K562 treated with DMSO at 1 percent for 48 hours (cell line): ENCODE measurements around the gene PLIN5. TPM values are rescaled to one million over a fixed set of nuclear protein-coding genes. Genes with fewer than 3 reads are reported as not detected.

ENCODE experiments used
- total RNA-seq: library from RNA; unstranded; fragments of 300-600 nt; gene quantifications from 2 replicates; pipeline ENCODE4 v1.2.3, GENCODE V29; 2022; ENCODE audit warnings: low replicate concordance; ENCODE audit errors: extremely low read depth

The PLIN5 gene, protein sequence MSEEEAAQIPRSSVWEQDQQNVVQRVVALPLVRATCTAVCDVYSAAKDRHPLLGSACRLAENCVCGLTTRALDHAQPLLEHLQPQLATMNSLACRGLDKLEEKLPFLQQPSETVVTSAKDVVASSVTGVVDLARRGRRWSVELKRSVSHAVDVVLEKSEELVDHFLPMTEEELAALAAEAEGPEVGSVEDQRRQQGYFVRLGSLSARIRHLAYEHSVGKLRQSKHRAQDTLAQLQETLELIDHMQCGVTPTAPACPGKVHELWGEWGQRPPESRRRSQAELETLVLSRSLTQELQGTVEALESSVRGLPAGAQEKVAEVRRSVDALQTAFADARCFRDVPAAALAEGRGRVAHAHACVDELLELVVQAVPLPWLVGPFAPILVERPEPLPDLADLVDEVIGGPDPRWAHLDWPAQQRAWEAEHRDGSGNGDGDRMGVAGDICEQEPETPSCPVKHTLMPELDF
- total RNA-seq: not detected in 2 replicates

DNA sequence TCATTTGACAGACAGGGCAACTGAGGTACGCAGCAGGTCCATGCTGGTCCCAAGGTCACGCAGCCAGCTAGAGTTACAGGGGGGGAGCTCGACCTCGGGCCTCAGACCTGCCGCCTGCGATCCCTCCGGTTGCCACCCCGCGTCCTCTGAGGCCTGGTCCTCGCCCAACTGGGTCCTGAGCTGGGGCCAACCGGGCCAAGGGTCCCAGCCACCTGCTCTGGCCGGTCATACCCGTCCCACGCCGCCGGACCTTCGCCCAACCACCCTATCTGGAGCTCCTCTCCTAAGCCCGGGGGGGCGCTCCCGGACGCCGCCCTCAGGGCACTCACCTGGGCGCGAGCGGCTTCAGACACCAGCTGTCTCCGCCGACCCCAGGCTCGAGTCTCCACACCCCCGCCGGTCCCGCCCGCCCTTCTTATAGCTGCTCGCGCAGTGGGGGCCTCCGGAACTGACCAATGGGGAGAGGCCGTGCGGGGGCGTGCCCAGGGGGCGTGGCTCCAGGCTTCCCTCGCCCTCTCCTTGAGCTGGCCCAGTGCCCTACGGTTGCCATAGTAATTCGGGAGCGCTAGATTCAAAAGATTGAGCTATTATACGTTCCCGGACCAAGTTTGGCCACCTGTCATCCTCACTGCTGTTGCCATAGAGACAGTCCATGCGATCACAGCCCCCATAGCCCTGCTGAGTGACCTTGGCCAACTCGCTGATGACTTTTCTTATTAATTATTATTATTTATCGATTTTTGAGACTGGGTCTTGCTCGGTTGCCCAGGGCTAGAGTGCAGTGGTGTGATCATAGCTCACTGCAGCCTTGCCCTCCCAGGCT is at the start of gene PLIN5:
Gene PLIN5, minus strand, starts transcription at position 389 of the 823 bp plus-strand sequence. CDS start 1,150 bp downstream, outside the sequence.

DNA sequence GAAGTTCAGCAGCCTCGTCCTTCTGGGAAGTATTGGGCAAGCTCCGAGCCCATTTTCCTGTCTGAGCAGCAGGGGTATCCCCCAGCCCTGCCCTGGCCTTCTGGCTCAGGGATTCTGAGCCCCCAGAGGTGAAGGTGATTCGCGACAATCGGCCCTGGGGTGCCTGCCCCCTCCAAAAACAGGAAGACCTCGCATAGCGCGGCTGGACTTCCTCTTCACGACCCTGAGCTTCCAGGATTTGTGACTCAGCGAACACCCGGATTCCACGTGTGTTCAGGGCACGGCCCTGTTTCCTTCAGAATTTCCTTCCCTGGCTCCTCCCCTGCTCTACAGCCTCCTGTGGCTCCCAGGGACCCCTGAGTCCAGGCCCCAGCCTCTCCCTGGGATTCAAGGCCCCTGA is 24.5 kb upstream of the PLIN5 start, which contains the start of gene SEMA6B:
Gene SEMA6B, minus strand, starts transcription at position 116 of the 400 bp plus-strand sequence. CDS start 1,227 bp downstream, outside the sequence.

DNA sequence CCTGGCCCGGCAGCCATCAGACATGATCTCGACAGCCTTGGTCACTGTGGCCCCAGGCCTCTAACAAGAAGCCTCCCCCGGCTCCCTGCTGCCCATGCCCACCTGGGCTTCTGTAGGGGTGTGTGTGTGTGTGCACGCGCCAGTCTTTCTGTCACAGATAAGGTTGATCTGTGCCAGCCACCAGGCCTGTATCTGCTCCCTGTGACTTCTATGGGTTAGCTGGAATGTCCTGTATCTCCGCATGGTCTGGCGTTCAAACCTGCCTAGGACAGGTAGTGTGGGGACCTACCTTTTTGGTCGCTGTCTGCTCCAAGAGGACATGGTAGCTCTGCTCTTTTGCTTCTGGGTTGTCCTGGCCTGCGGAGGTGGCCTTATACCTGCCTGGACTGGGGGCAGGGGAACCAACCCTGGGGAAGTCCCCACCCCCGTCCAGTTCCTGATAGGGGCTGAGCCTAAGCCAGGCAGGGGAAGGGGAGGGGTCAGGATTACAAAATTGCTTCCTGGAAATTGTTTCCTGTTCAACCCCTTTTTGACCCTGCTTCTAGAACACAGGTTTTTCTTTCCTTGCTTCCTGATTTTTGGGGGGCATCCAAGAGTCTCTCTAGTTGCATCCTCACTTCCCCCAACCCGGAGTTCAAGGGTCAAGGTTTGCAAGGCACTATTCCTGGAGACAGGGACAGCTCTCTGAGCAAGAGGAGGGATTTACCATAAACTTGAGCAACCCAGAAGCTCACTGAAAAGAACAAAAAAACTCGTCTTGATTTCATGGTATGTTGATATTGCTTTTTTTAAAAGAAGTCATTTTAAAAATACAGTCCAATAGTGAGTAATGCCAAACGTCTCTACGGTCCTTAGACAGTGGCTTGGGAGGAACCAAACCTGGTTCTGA is 4.9 kb upstream of the PLIN5 start, which contains the start of gene LRG1:
Gene LRG1, minus strand, starts transcription at position 344 of the 889 bp plus-strand sequence. Its CDS starts 23 bp downstream, at position 321.

DNA sequence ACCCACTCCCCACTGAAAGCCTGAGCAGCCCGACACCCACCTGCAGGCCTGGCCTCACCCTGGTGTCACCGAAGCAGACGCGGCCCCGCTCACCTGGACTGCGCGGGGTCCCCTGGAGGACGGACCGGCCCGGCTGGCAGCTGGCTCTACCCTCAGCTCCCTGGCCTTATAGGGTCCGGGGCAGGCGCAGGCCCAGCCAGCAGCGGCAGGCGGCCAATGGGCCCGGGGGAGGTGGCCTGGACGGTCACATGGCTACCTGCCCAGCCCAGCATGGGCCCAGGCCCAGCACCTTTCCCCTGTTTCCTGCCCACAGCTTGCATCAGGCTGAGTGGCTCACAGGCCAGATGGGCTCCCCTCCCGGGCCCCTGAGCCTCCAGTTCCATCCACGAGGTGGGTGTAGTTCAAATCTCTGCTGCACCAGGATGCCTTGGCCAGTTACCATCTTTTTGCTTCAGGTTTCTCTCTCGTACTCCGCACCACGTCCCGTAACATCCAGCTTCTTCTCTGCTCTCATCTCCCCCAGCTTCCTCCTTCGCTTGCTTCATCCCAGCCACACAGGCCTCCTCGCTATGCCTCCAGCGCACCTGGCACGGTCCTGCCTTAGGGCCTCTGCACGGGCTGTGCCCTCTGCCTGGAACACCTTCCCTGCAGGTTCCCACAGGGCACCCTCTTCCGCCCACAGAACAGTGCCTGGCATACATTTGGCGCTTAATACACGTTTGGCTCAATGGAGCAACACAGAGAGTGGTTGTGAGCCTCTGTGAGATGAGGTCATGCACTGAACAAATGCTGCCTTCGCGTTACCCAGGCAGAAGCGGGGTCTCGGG is 16.5 kb downstream of the PLIN5 start, which contains the start of gene PLIN4:
Gene PLIN4, minus strand, starts transcription at position 142 of the 827 bp plus-strand sequence. CDS start 214 bp downstream, outside the sequence.

Other genes with a start within 250 kb of the PLIN5 start
- not detected in 2 replicates for gene TMIGD2, start 232.8 kb downstream of the PLIN5 start, total RNA-seq
- gene FSD1, start 230.6 kb downstream of the PLIN5 start, total RNA-seq: not detected in 2 replicates
- gene STAP2, start 196.4 kb downstream of the PLIN5 start, total RNA-seq: not detected in 2 replicates
- gene MPND, start 191.7 kb downstream of the PLIN5 start, total RNA-seq: not detected in 2 replicates
- gene SH3GL1, start 134.7 kb downstream of the PLIN5 start, total RNA-seq: 179 TPM in 1 of 2 replicates, not detected in the other
- not detected in 2 replicates for gene CHAF1A, start 132.6 kb downstream of the PLIN5 start, total RNA-seq
- not detected in 2 replicates for gene UBXN6, start 77.4 kb downstream of the PLIN5 start, total RNA-seq
- 312 TPM in 1 of 2 replicates, not detected in the other for gene HDGFL2, start 62.9 kb downstream of the PLIN5 start, total RNA-seq
- gene PLIN4, start 16.7 kb downstream of the PLIN5 start, total RNA-seq: not detected in 2 replicates
- gene LRG1, start 4.8 kb upstream of the PLIN5 start, total RNA-seq: 123 TPM in 1 of 2 replicates, not detected in the other
- gene SEMA6B, start 24.5 kb upstream of the PLIN5 start, total RNA-seq: not detected in 2 replicates
- gene TNFAIP8L1, start 104.3 kb upstream of the PLIN5 start, total RNA-seq: not detected in 2 replicates
- 497 TPM in 1 of 2 replicates, not detected in the other for gene MYDGF, start 135.1 kb upstream of the PLIN5 start, total RNA-seq
- not detected in 2 replicates for gene DPP9, start 188.6 kb upstream of the PLIN5 start, total RNA-seq